Kasumi-1 (cell line): ENCODE measurements around the gene SPTBN5.

Source experiments
- DNase-seq, 2 experiments: peaks; one replicate each; lab custom pipeline; 2025; lab: John Stamatoyannopoulos, UW

SPTBN5 gene

DNA sequence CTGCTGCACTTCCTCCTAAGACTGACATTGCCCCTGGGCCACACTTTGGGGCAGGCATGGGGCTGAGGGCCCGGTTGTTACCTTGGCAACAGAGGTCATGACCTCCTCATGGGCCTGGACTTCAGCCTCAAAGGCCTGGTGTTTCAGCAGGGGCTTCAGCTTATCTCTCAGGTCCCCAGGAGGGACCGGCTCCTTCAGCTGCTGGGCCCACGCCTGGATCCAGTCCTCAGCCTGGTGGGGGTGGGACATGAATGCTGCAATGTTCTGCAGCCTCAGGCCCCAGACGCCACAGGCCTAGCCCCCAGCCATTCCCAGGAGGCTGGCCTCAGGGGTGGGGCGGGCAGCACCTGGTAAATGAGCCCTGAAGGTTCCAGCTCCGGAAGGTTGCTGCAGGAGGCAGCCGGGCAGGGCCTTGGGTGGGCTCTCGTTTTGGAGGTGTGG is 27.6 kb downstream of the SPTBN5 start:
- DNase-seq = no peak

DNA sequence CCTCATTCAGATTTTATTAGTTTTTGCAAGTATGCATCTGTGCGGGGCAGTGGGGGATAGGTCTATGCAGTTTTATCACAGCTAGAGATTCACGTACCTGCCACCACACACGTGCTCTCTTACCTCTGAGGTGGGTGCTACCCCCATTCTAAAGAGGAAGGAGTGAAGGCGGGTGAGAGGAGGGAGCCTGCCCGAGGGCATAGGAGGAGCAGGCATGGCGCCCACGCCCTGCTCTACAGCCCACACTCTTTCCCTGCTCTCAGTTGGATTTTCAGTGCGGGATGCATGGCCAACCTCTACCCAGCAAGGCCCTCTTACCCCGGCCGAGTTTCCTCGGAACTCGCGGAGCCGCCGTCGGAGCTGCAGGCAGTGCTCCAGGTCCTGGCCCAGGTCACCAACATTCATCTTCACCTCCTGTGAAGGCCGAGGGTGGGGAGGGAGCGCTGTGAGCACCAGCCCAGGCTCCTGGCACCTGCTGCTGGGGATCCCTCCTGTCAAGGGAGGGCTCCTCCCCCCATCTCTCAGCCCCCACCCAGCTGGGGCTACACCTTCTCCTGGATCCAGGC is 28.3 kb downstream of the SPTBN5 start:
- no peak for DNase-seq

DNA sequence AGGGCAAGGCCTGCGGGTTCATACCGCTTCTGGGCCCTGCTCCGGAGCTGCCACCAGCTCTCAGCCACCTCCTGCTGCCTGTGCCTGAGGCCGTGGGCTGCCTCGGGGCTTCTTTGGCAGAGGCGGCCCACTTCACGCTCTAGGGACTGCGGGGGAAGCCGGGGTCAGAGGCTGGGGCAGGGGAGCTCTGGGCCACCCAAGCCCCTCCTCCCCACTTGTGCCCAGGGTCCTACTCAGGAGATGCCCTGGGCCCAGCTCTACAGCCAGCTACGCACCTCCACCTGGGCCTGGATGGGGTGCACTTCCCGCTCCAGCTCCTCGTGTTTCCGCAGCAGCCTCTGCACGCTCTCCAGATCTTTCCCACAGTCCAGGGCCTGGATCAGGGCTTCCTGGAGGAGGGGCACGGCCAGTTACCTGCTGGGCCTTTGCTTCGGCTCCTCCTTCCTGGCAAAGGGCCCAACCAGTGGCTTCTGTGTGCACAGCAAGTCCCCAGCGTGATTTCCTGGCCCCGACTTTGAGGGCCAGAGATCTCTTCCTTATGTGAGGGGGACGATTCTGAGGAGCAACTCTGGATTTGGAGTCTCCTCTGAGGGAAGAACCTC is 31.2 kb downstream of the SPTBN5 start:
- no peak for DNase-seq

DNA sequence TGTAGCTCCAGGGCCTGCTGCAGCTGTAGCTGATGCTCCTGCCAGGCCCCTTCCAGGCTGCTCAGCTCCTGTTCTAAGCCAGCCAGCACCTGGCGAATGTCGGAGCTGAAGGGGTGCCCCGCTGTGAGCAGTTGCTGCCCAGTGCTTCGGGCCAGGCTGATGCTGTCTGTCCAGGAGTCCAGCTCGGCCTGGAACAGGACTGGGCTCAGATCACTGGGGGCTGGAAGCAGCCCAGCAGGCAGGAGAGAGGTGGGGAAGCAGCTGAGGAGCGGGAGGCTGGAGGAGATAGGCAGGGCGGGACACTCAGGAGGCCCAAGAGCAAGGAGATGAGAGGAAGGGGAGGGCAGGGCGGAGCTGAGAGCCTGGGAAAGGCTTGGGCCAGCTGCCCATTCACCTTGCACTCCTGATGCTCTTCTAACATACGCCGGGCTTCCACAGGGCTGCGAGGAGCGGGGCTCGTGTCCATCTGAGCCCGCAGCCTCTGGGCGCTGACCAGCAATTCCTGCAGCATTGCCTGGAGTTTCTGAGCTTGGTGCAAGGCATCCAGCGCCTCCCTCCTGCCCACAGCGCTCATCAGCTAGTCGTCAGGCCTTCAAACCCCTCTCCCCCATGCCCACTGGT is 32.0 kb downstream of the SPTBN5 start:
- DNase-seq = no peak

DNA sequence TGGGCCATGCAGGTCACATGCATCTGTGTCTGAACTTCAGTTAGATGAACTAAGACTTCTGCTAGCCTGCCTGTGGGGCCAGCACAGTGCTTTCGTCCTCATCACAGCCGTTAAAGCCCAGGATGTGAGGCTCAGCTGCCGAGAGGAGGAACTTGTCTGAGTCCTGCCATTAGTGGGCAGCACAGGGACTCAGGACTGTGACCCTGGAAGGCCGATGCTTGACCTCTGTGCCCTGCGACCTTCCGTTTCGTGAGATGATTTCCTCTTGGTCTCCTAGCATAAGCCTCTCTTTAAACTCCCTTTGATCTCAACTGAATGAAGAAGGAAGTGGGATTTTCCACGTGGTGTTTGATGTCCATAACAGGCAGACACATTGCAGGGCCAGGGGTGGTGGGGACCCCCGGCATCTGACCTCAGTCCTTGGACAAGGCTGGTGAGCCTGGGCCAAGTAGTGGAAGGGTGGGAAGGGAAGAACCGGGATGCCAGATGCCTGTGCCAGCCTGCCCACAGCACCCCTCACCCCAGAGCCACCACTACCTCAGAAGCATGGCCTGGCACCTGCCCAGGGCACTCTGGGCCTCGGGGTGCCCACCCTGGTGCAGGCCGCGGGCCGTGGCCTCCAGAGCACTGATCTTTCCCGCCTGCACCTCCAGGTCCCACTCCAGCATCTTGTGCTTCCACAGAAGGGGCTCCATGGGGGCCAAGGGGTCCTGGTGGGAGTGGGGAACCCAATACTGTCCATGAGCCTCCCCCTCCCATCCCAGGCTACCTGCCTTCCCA is 33.6 kb downstream of the SPTBN5 start:
- DNase-seq = no peak

DNA sequence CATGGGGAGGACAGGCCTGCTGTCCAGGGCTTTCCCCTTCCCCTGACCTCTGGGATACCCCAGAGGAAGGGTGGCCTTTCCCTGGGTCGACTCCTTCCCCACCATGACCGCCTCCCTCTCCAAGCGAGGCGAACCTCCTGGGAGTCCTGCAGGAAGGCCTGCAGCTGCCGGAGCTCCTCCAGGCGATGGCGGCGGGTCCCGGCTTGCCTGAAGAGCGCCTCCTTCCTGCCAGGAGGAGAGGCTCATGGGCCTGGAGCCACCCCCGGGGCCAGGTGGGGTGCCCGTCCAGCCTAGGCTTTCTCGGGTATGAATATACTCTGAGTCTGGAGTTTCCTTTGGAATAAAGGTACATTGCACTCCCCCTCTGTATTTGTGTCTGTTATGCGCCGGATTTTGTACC is 35.1 kb downstream of the SPTBN5 start:
- DNase-seq = no peak

DNA sequence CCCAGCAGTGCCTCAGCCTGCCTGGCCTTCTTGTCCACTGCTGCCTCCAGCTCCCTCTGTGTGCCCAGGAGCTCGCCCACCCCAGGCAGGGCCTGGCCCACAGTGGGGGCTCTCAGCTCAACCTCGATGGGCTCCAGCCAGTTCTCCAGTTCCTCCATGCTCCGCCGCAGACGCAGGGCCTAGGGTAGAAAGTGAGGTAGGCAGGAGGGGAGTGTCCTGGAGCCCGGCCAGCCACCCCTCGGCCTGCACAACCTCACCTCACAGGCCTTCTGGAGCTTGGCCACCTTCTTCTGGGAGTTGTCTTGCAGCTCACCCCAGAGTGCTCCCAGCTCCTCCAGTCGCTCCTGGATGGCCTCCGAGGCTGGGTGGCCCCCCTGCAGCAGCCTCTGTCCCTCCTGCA is 36.5 kb downstream of the SPTBN5 start:
- DNase-seq = no peak

DNA sequence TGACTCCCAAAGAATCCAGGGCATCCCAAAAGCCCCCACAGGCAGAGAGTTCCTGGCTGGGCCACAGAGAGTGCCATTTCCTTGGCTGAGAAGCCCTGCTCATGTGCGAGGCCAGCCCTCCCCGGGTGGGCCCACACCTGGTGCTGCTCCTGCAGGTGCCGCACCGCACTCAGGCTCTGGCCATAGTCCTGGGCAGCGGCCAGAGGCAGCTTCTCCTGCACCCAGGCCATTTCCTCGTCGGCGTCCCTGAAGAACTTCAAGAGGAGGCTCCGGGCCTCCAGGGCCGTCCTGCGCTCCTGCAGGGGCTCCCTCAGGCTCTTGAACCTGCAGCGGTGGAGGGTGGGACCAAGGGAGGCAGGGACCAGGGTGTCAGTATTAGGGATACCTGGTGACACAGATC is 37.1 kb downstream of the SPTBN5 start:
- DNase-seq = no peak

DNA sequence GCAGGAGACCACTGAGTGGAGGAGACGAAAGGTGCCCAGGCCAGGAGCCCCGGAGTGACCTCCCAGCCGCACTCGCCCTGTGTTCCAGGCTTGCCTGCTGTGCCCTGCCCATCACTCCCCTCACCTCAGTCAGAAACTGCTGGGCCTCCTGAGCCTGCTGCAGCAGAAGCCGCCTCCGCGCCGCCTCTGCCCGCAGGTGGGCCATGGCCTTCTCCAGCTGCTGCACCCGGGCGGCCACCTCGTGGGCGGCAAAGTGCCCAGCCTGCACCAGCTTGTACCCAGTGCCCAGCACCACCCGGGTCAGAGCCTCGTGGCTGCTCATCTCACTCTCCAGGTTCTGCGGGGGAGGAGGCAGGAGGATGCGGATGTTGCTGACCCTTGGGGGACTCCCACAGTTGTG is 37.6 kb downstream of the SPTBN5 start:
- DNase-seq = no peak

DNA sequence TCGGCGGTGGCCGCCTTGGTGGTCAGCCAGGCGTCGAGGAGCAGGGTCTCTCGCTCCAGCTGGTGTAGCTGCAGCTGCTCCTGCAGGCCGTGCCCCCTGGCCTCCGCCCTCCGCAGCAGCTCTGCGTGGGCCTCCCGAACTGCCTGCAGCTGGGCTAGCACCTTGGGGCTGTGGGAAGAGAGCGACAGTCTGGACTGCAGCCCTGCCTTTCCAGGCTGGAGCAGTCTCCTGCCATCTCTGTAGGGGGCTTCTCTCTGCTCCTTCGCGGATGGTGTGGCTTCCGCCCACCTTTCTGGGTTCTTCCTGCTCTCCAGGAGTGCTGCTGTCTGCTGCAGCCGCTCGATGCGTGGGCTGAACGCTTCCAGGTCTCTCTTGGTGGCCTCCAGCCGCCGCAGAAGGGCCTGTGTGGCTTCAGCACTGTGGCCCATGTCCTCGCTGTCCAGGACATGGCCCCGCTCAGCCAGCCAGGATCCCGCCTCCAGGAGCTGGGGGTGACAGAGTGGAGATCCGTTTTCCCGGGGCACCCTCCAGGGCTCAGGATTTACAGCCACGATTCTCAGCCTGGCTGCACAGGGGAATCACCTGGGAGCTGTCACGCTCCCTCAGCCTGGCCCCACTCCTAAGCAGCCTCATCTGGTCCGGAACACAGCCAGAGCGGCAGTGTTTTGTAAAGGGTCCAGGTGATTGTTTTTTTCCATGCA is 38.4 kb downstream of the SPTBN5 start:
- no peak for DNase-seq

DNA sequence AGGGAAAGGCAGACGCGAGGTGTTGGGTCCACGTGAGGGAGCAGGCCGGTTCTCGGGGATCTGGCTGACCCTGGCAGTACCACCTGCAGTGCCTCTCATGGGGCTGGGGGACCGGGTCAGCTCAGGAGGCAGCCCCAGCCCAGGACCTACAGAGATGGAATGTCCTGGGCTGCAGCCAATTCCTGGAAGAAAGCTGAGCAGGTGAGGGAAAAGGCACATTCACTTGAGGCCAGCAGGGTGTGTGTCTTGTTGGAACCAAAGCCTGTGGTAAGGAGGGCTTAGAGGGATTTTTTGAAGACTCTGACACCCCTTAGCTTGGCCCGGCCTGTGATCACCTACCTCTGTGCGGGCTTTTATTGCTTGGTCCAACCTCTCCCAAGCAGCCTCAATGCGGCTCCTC is 39.4 kb downstream of the SPTBN5 start:
- no peak for DNase-seq

DNA sequence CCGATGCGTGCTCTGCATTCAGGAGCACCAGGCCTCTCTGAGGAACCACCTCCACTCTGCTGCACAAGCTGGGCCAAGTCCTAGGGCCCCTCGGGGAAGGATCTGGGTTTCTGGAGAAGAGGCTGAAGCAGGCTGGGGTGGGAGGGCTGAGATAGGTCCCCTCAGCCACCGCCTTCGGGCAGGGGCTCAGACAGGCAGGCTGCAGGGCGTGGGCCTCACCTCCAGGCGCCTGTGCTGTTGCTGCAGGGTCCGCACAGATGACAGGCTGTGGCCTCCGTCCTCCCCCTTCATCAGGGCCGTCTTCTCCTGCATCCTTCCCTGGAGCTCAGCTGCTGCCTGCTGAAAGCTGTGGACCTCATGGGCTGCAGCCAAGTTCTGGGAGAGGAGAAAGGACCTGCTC is 40.0 kb downstream of the SPTBN5 start:
- DNase-seq = no peak

DNA sequence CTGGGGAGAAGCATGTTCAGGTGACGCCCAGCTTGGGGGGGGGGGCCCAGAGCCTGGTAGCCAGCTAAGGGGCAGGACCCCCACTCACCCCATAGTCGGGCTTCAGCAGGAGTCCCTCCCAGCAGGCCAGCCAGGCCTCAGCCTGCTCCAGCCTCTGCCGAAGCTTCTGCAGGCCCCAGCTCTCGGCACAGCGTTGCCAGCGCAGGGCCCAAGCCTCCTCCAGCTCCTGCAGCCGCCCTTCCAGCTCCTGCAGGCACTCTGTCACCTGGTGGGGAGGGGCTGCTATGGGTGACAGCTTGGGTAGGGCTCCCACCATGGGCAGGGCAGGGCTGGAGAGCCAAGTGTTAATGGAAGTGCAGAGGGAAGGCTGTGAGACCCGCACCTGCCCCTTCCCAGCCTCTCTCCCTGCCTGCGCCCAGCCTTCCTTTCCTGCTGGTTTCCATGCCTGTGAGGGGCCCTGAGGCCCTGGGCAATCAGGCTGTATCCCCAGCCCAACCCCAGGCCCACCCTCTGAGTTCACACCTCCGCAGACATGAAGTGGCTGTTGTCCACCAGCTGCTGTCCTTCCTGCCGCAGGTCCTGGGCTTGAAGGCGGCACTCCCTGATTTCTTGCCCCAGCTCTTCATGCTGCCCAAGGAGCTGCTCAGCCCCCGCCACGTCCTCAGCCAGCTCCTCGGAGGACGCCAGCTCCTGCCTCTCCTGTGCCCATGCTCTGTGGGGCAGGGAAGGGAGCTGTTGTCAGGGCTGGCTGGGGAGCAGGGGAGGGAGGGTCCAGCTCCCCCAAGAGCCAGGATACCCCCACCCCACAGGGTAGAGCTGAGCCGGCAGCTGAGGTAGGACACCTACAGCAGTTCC is 40.9 kb downstream of the SPTBN5 start:
- no peak for DNase-seq

DNA sequence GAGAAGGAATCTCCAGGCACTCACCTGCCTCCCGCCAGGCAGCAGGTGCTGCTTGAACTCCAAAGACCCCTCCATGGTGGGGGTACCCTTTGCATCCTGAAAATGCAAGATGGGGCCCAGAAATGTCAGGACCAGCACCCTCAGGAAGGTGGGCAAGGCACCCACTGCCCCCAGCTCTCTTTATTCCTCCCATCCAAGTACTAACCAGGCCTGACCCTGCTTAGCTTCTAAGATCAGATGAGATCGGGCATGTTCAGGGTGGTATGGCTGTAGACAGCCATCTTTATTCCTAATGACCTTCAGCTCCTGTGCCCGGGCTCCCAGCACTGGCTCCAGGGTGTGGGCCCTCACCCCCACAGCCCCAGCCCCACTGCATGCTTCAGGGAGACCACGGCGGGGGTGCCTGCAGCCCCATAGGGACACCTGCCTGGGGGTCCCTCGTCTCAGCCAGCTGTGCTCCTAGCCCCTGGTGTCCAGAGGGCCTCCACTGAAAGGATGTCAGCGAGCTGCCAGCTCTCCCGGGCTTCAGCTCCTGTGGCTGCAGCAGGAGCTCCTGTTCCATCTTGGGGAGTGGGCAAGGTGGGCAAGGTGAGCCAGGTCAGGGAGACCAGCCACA is 42.0 kb downstream of the SPTBN5 start:
- no peak for DNase-seq

DNA sequence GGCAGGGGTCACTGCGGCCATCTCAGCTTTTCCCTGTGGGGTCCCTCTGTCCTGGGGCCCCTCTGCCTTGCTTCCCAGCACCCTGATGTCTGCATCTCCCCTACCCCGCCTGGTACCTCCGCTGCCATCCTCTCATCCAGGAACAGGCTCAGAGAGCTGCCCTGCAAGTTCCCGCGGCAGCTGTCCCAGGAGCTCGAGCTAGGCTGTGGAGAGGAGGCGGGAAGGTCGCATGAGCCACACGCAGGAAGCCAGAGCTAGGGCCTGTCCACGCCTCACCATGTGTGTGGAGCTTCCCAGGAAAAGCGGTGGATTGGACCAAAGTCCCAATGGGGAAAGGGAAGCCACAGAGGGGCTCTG is 42.7 kb downstream of the SPTBN5 start:
- DNase-seq = no peak

DNA sequence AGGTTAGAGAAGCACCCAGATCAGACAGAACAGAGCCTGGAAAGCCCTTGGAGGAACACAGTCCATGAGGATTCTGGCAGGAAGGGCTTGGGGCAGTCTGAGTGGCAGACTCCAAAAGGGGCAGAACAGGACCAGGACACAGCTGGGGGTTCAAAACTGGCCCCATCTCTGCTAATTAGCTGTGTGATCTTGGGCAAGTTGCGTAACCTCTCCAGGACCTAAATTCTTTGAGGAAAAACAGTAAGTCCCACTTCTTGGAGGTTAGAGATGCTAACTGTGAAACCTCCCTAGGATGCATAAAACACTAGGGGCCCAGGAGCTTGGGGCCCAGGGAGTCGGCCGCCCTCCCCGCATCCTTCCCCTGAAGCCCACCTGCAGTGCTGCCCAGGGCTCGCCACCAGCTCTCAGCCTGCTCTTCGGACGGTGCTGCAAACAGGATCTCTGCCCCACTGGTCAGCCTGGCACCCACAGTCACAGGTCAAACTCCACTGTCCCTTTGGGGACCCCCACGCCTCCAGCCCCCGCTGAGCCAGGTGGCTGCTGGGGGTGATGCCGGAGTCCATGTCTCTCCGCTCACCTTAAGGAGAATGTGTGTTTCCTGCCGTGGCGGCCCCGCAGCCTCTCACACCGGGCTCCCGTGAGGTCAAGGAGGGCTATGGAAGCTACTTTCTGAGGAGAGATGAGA is 43.2 kb downstream of the SPTBN5 start:
- no peak for DNase-seq

DNA sequence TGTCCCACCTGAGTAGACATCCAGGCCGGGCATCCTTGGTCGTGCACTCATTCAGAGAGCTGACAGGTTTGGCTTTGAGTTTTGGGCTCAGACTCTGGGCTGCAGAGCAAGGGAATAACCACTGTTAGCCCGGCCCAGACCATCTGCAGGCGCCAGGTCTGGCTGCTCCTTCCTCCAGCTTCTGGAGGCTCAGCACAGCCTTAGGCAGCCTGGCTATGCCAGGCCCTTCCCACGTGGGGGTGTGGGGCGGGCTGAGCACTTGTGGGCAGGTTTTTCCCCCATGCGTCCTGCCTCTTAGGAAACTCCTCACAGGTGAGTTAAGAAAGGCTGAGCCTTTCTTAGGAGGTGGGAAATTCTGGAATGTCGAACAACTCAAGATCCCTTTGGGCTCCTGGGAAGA is 44.0 kb downstream of the SPTBN5 start:
- no peak for DNase-seq

DNA sequence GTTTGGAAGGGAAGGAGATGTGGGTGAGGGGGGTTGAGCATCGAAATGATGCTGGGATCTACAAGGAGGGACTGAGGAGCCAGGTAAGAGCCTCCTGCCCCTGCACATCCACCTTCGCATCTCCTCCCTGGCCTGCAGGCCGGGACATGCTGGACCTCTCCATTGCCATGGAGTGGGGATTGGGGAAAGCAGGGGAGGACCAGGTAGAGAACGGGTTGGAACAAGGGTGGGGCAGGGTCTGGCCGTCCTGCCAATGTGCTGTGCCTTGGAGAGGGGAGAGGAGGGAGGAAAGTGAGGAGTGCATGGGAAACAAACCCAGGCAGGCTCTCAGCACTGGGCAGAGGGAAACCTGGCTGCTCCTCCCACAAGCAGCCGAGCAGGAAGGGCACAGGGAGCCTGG is 44.6 kb downstream of the SPTBN5 start:
- DNase-seq = no peak

DNA sequence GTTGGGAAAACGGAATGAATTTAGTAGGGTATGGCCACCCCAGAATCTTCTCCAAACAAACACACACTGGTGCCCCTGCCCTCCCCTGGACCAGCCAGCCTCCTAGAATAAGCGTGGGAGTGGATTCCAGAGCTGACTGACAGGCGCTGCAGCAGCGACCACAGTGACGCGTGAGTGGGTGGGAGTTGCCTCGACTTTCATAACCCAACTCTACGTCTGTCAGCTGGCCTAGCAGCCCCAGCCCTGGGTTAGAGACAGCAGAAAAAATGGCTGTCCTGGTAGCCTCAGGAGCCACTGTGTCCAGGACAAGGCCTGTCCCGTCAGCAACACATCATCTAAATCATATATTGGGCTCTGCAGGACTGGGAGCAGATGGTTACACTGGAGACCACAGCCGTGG is 45.2 kb downstream of the SPTBN5 start:
- DNase-seq = no peak

DNA sequence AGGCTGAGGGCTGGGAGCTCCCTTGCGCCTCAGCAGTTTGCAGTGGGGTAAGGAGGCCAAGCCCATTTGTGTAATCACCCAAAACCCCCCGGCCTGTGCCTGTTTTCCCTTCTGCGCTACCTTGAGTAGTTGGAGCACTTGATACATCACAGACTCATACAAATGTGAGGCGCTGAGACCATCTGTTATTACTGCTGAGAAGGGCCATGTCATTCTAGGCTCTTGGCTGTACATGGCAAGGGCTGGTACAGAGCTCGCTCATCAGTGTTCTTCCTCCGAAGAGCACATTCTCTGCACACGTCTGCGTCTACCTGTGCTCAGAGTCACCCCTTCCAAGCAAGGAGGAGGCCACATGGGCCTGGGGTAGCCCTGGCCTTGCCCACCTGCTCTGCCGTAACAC is 45.9 kb downstream of the SPTBN5 start:
- DNase-seq = no peak

DNA sequence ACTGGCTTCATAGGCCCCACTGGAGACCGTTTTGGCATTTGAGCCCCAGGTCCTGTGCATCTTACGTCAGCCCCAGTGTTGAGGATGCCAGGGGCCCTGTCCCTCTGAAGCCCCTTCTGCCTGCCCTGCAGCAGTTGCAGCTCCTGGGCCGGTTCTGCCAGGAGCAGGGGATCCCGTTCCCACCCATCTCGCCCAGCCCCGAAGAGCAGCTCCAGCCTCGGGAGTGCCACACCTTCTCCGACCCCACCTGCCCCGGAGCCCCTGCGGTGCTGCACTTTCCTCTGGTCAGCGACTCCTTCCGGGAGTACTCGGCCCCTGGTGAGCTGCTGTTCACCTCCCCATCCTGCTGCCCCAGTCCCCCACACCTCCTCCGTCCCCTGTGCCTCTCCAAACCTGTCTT is 46.6 kb downstream of the SPTBN5 start:
- no peak for DNase-seq
